Endothelial cell of umbilical vein (primary cell): ENCODE data around the gene ZC3H18. TPM values are rescaled to one million over a fixed set of nuclear protein-coding genes. Genes with fewer than 3 reads are reported as not detected.

Experiments used
- BruUV-seq: library from RNA; stranded (reverse); fragments of 400-500 nt; replicated peaks from 2 replicates; lab custom pipeline; 2021; lab: Mats Ljungman, UMichigan
- CTCF ChIA-PET: fragments of 300-600, 350-600 bp; sonication (Branson Sonifier 250); formaldehyde crosslinking; loops from one replicate; lab custom pipeline; 2021; ENCODE audit warnings: antibody characterized with exemption, inconsistent platforms; lab: Charles Lee
- POLR2A ChIA-PET: fragments of 300-600, 350-600 bp; sonication (Branson Sonifier 250); formaldehyde crosslinking; loops from one replicate; lab custom pipeline; 2021; ENCODE audit warnings: antibody characterized with exemption, inconsistent platforms; lab: Charles Lee
- DNase-seq: peaks from one replicate; pipeline ENCODE4 v3.0.0-alpha.2; 2011; ENCODE audit warnings: low read depth, low spot score
- FAIRE-seq: peaks from 2 replicates; lab custom pipeline; 2011; peaks lifted over from hg19 to GRCh38; lab: Jason Lieb, UNC
- H2AFZ ChIP-seq: 2 replicates; pipeline ENCODE4 v1.6.0; 2012; ENCODE audit warnings: low read depth, low read length, control low read depth, inconsistent platforms
- H3K27ac ChIP-seq: 2 replicates; pipeline ENCODE4 v1.5.1; 2011; ENCODE audit warnings: low read depth, mild to moderate bottlenecking, control low read depth, low read length, moderate library complexity; ENCODE audit not compliant: insufficient read depth
- H3K27me3 ChIP-seq, 2 experiments: 2 replicates each; pipeline versions ENCODE4 v1.6.0 to v1.6.1; 2011; ENCODE audit warnings: low read length in 2 of 2, mixed read lengths in 1 of 2; ENCODE audit not compliant: control insufficient read depth in 2 of 2, insufficient read depth in 2 of 2
- H3K36me3 ChIP-seq, 2 experiments: 2 replicates in 1 of 2; 3 replicates in 1 of 2; pipeline ENCODE4 v1.5.1; 2011; ENCODE audit warnings: low read length in 2 of 2, mild to moderate bottlenecking in 1 of 2, moderate library complexity in 1 of 2; ENCODE audit not compliant: control insufficient read depth in 2 of 2, insufficient read depth in 2 of 2; ENCODE audit errors: extremely low read depth in 1 of 2
- H3K4me1 ChIP-seq: 3 replicates; pipeline ENCODE4 v1.5.1; 2011; ENCODE audit warnings: mild to moderate bottlenecking, low read length; ENCODE audit not compliant: control insufficient read depth, insufficient read depth; ENCODE audit errors: extremely low read depth
- H3K4me2 ChIP-seq: 2 replicates; pipeline ENCODE4 v1.6.1; 2011; ENCODE audit warnings: low read length, control low read depth, mixed read lengths; ENCODE audit not compliant: insufficient read depth
- H3K4me3 ChIP-seq, 3 experiments: fragments of 200-600 bp in 1 of 3; sonication (generic), shearing (Covaris generic) in 1 of 3; replicated peaks in 1 of 3; 2 replicates each; pipeline ENCODE4 v1.5.1; 2011 to 2016; ENCODE audit warnings: control low read depth in 3 of 3, low read length in 3 of 3, mild to moderate bottlenecking in 2 of 3, inconsistent platforms in 1 of 3, low read depth in 1 of 3, moderate library complexity in 1 of 3; ENCODE audit not compliant: insufficient read depth in 1 of 3
- H3K79me2 ChIP-seq: 2 replicates; pipeline ENCODE4 v1.6.0; 2012; ENCODE audit warnings: low read length, inconsistent platforms; ENCODE audit not compliant: control insufficient read depth, insufficient read depth
- H3K9ac ChIP-seq: replicated peaks from 2 replicates; pipeline ENCODE3; 2011; ENCODE audit warnings: low read length, control low read depth; ENCODE audit not compliant: insufficient read depth; ENCODE audit errors: extremely low read depth
- H3K9me1 ChIP-seq: replicated peaks from 3 replicates; pipeline ENCODE4 v1.6.0; 2011; ENCODE audit warnings: mild to moderate bottlenecking, low read length; ENCODE audit not compliant: control insufficient read depth, insufficient read depth; ENCODE audit errors: extremely low read depth
- H3K9me3 ChIP-seq: replicated peaks from 2 replicates; pipeline ENCODE4 v1.5.1; 2012; ENCODE audit warnings: low read length, inconsistent platforms; ENCODE audit not compliant: control insufficient read depth, insufficient read depth
- H4K20me1 ChIP-seq: replicated peaks from 2 replicates; pipeline ENCODE3; 2011; ENCODE audit warnings: mild to moderate bottlenecking, low read length; ENCODE audit not compliant: control insufficient read depth, insufficient read depth; ENCODE audit errors: extremely low read depth
- EZH2 ChIP-seq: IDR thresholded peaks from 2 replicates; pipeline ENCODE4 v1.6.1; 2012; ENCODE audit warnings: borderline replicate concordance, low read depth, mild to moderate bottlenecking, moderate library complexity, low read length, inconsistent platforms; ENCODE audit not compliant: severe bottlenecking
- FOS ChIP-seq: IDR thresholded peaks from 2 replicates; pipeline ENCODE4 v1.6.1; 2011; ENCODE audit warnings: mild to moderate bottlenecking, low read length, moderate library complexity, borderline replicate concordance; ENCODE audit not compliant: insufficient read depth
- MYC ChIP-seq: IDR thresholded peaks from one replicate; pipeline ENCODE4 v1.6.1; 2011; ENCODE audit warnings: mild to moderate bottlenecking, low read depth, low read length
- POLR2A ChIP-seq: IDR thresholded peaks from 2 replicates; pipeline ENCODE4 v1.6.1; 2012; ENCODE audit warnings: low read depth, mild to moderate bottlenecking, control low read depth, low read length
- POLR2AphosphoS5 ChIP-seq: IDR thresholded peaks from 2 replicates; pipeline ENCODE4 v1.6.1; 2012; ENCODE audit warnings: low read depth, mild to moderate bottlenecking, control low read depth, low read length, moderate library complexity; ENCODE audit not compliant: insufficient read depth
- dilution Hi-C: fragments of 300-500 bp; cut with MboI; formaldehyde crosslinking; loops from one replicate; pipeline ENCODE4 v1.15.0; 2019; ENCODE audit warnings: low sequenced_read_pairs; ENCODE audit not compliant: extremely low pct_ligation_motif_present
- intact Hi-C: fragments of 100-400 bp; cut with micrococcal nuclease; formaldehyde crosslinking; loops from one replicate; pipeline ENCODE4 v1.10.0; 2022
- polyA plus RNA-seq, 4 experiments: library from polyadenylated mRNA; depleted of rRNA in 3 of 4; stranded (reverse) in 3 of 4; unstranded in 1 of 4; fragments of >200 nt; gene quantifications; 2 replicates each; pipeline versions ENCODE4 v1.2.1 to v1.2.3, GENCODE V29; 2011 to 2012; ENCODE audit warnings: missing spikeins in 1 of 4
- total RNA-seq: library from RNA; stranded (reverse); gene quantifications from 2 replicates; pipeline ENCODE4 v1.2.3, GENCODE V29; 2021

The ZC3H18 gene
- total and polyA plus RNA-seq, 2 donors (not counting 3 experiments of a cell fraction or from before 2014, with no cell fraction given), result 12.1 to 52.8 TPM

- BruUV-seq, result no TSS peak
- H3K36me3 ChIP-seq, result no peaks in the 10 kb centered on the region
- no peak for TF ChIP-seq EZH2
- no peak for TF ChIP-seq MYC
- TF ChIP-seq POLR2AphosphoS5, result no peak
- no peak for TF ChIP-seq POLR2A
- TF ChIP-seq FOS, result no peak
- POLR2A ChIA-PET, result no interaction called here
- FAIRE-seq (no peak), DNase-seq (no peak)
- peaks cover 0 to 4% of the 10 kb centered on the region in 2 experiments for H3K27me3 ChIP-seq
- H3K9me3 ChIP-seq, result no peaks in the 10 kb centered on the region
- no peaks in the 10 kb centered on the region for H4K20me1 ChIP-seq
- H3K4me2 ChIP-seq, result no peak overlapping the region
- dilution Hi-C loops (no loop called here), intact Hi-C loops (no loop called here)
- no peaks in the 10 kb centered on the region for H3K79me2 ChIP-seq
- H3K4me1 ChIP-seq, result no peaks in the 10 kb centered on the region
- H3K27ac ChIP-seq, result no peak overlapping the region
- H3K9me1 ChIP-seq, result no peaks in the 10 kb centered on the region
- H3K9ac ChIP-seq, result no peak overlapping the region
- CTCF ChIA-PET, result no interaction called here
- no peak overlapping the region for H2AFZ ChIP-seq
- no peak overlapping the region for H3K4me3 ChIP-seq
These were observed 13.8 kb upstream of the ZC3H18 start for GRCh38 chr16:88556294-88556988.
